Measurements from ENCODE around the gene ATRN.
A peak's percentile ranks its signal among the peaks of the same experiment; 100 is the strongest.
"Not testable (repeated sequence)": the region's sequence is repeated elsewhere in the genome, so short reads cannot be mapped to it uniquely, and the experiment has no call there.

The ATRN gene

GRCh38 chr20:3563548-3564177, 92.8 kb downstream of the ATRN start:
- peak; percentile 69 for DNase-seq (ENCODE audit: low spot score)

- DNase-seq (ENCODE audit: low spot score): no peak
Measured at GRCh38 chr20:3565851-3566250, 95.0 kb downstream of the ATRN start.

GRCh38 chr20:3572151-3572550, 101.3 kb downstream of the ATRN start:
- DNase-seq (ENCODE audit: low spot score): no peak

GRCh38 chr20:3576363-3576762, 105.5 kb downstream of the ATRN start:
- DNase-seq (ENCODE audit: low spot score): no peak

GRCh38 chr20:3577366-3577765, 106.5 kb downstream of the ATRN start:
- no peak for DNase-seq (ENCODE audit: low spot score)

GRCh38 chr20:3580412-3580811, 109.6 kb downstream of the ATRN start:
- no peak for DNase-seq (ENCODE audit: low spot score)

GRCh38 chr20:3583765-3584164, 112.9 kb downstream of the ATRN start:
- no peak for DNase-seq (ENCODE audit: low spot score)

- DNase-seq (ENCODE audit: low spot score): no peak
Measured at GRCh38 chr20:3586093-3586492, 115.3 kb downstream of the ATRN start.

GRCh38 chr20:3590164-3590563, 119.3 kb downstream of the ATRN start:
- DNase-seq (ENCODE audit: low spot score): no peak

- DNase-seq (ENCODE audit: low spot score): no peak
Measured at GRCh38 chr20:3592931-3593330, 122.1 kb downstream of the ATRN start.

- no peak for DNase-seq (ENCODE audit: low spot score)
Measured at GRCh38 chr20:3595541-3595940, 124.7 kb downstream of the ATRN start.

- DNase-seq (ENCODE audit: low spot score): no peak
Measured at GRCh38 chr20:3603108-3603507, 132.3 kb downstream of the ATRN start.

- not testable (repeated sequence) for DNase-seq (ENCODE audit: low spot score)
Measured at GRCh38 chr20:3605386-3605886, 134.6 kb downstream of the ATRN start.

- no peak for DNase-seq (ENCODE audit: low spot score)
Measured at GRCh38 chr20:3606021-3606420, 135.2 kb downstream of the ATRN start.

GRCh38 chr20:3611901-3612300, 141.1 kb downstream of the ATRN start:
- no peak for DNase-seq (ENCODE audit: low spot score)

- no peak for DNase-seq (ENCODE audit: low spot score)
Measured at GRCh38 chr20:3612795-3613572, 142.2 kb downstream of the ATRN start.

GRCh38 chr20:3613821-3614440, 143.1 kb downstream of the ATRN start:
- DNase-seq (ENCODE audit: low spot score): no peak

- no peak for DNase-seq (ENCODE audit: low spot score)
Measured at GRCh38 chr20:3614466-3614865, 143.6 kb downstream of the ATRN start.

- not testable (repeated sequence) for DNase-seq (ENCODE audit: low spot score)
Measured at GRCh38 chr20:3615171-3615840, 144.5 kb downstream of the ATRN start.

- no peak for DNase-seq (ENCODE audit: low spot score)
Measured at GRCh38 chr20:3616250-3616649, 145.4 kb downstream of the ATRN start.

GRCh38 chr20:3621111-3621510, 150.3 kb downstream of the ATRN start:
- no peak for DNase-seq (ENCODE audit: low spot score)

- DNase-seq (ENCODE audit: low spot score): no peak
Measured at GRCh38 chr20:3622406-3622805, 151.6 kb downstream of the ATRN start.

GRCh38 chr20:3627476-3627875, 156.7 kb downstream of the ATRN start:
- DNase-seq (ENCODE audit: low spot score): no peak
